IMR-90 (cell line): Measurements from ENCODE around the gene ACTC1. TPM values are rescaled to one million over a fixed set of nuclear protein-coding genes. Genes with fewer than 3 reads are reported as not detected.
A peak's percentile ranks its signal among the peaks of the same experiment; 100 is the strongest.

Experiments
- ATAC-seq: fragments of 200-7000 bp; cut with Tn5 transposase; 2 replicates; pipeline ENCODE4 v1.9.1; 2020; ENCODE audit warnings: low read depth, mild to moderate bottlenecking, moderate library complexity
- BruUV-seq: library from RNA; stranded (reverse); fragments of 400-500 nt; replicated peaks from 2 replicates; lab custom pipeline; 2021; lab: Mats Ljungman, UMichigan
- CTCF ChIA-PET: fragments of 300-600 bp; formaldehyde crosslinking; extraction: SDS; loops from one replicate; lab custom pipeline; 2021; ENCODE audit warnings: antibody characterized with exemption; lab: Yijun Ruan, JAX
- POLR2A ChIA-PET: fragments of 300-600 bp; sonication (Branson Sonifier 250); formaldehyde crosslinking; loops from one replicate; lab custom pipeline; 2022; ENCODE audit warnings: antibody characterized with exemption; ENCODE audit not compliant: unreplicated experiment; lab: Charles Lee
- DNase-seq: peaks from one replicate; pipeline ENCODE4 v3.0.0; 2013
- H2AFZ ChIP-seq: replicated peaks from 2 replicates; pipeline ENCODE3; 2013; ENCODE audit warnings: low read length, mild to moderate bottlenecking; ENCODE audit not compliant: poor library complexity
- H2AK5ac ChIP-seq: 2 replicates; pipeline ENCODE4 v1.6.1; 2013; ENCODE audit warnings: low read depth, low read length, inconsistent platforms
- H2AK9ac ChIP-seq: replicated peaks from 2 replicates; pipeline ENCODE3; 2013; ENCODE audit warnings: mild to moderate bottlenecking, low read depth, low read length, moderate library complexity; ENCODE audit not compliant: poor library complexity
- H2BK120ac ChIP-seq: 2 replicates; pipeline ENCODE4 v1.6.1; 2013; ENCODE audit warnings: low read depth, low read length, inconsistent platforms
- H2BK15ac ChIP-seq: 3 replicates; pipeline ENCODE4 v1.6.1; 2013; ENCODE audit warnings: low read depth, low read length, inconsistent platforms
- H2BK20ac ChIP-seq: 2 replicates; pipeline ENCODE4 v1.6.1; 2013; ENCODE audit warnings: low read depth, mild to moderate bottlenecking, inconsistent platforms, low read length, moderate library complexity
- H2BK5ac ChIP-seq: 2 replicates; pipeline ENCODE4 v1.6.1; 2013; ENCODE audit warnings: mild to moderate bottlenecking, low read depth, low read length, inconsistent platforms; ENCODE audit not compliant: poor library complexity, severe bottlenecking
- H3K14ac ChIP-seq: replicated peaks from 2 replicates; pipeline ENCODE4 v1.6.1; 2013; ENCODE audit warnings: low read depth, low read length, inconsistent platforms
- H3K18ac ChIP-seq: 2 replicates; pipeline ENCODE4 v1.6.1; 2013; ENCODE audit warnings: low read depth, low read length, control low read depth
- H3K23ac ChIP-seq: 2 replicates; pipeline ENCODE4 v1.6.1; 2013; ENCODE audit warnings: low read depth, low read length, inconsistent platforms
- H3K27ac ChIP-seq: 2 replicates; pipeline ENCODE4 v1.5.1; 2013; ENCODE audit warnings: mild to moderate bottlenecking, control low read depth, low read length; ENCODE audit not compliant: insufficient read depth
- H3K27me3 ChIP-seq: 2 replicates; pipeline ENCODE4 v1.6.1; 2013; ENCODE audit warnings: low read length; ENCODE audit not compliant: control insufficient read depth, insufficient read depth
- H3K36me3 ChIP-seq: 2 replicates; pipeline ENCODE4 v1.6.1; 2013; ENCODE audit warnings: low read length, mixed read lengths; ENCODE audit not compliant: control insufficient read depth, insufficient read depth
- H3K4ac ChIP-seq: 2 replicates; pipeline ENCODE4 v1.6.1; 2013; ENCODE audit warnings: low read depth, low read length, inconsistent platforms
- H3K4me1 ChIP-seq: 2 replicates; pipeline ENCODE4 v1.6.1; 2013; ENCODE audit warnings: low read length, mixed read lengths; ENCODE audit not compliant: control insufficient read depth, insufficient read depth
- H3K4me2 ChIP-seq: 2 replicates; pipeline ENCODE4 v1.6.1; 2013; ENCODE audit warnings: low read depth, mild to moderate bottlenecking, control low read depth, low read length, moderate library complexity
- H3K4me3 ChIP-seq: 2 replicates; pipeline ENCODE4 v1.5.1; 2013; ENCODE audit warnings: low read depth, mild to moderate bottlenecking, control low read depth, low read length, moderate library complexity; ENCODE audit not compliant: insufficient read depth
- H3K56ac ChIP-seq: 2 replicates; pipeline ENCODE4 v1.6.1; 2013; ENCODE audit warnings: low read length, inconsistent platforms; ENCODE audit not compliant: insufficient read depth; ENCODE audit errors: extremely low read depth
- H3K79me1 ChIP-seq, 2 experiments: 2 replicates each; pipeline ENCODE4 v1.6.1; 2013; ENCODE audit warnings: low read length in 2 of 2, inconsistent platforms in 1 of 2, low read depth in 1 of 2
- H3K9ac ChIP-seq: 2 replicates; pipeline ENCODE4 v1.6.1; 2013; ENCODE audit warnings: low read depth, low read length, control low read depth
- H3K9me1 ChIP-seq: 2 replicates; pipeline ENCODE4 v1.6.1; 2013; ENCODE audit warnings: low read length, inconsistent platforms; ENCODE audit not compliant: insufficient read depth
- H3K9me3 ChIP-seq: 2 replicates; pipeline ENCODE4 v1.6.1; 2013; ENCODE audit warnings: low read length; ENCODE audit not compliant: control insufficient read depth, insufficient read depth
- H4K20me1 ChIP-seq: 2 replicates; pipeline ENCODE4 v1.6.1; 2013; ENCODE audit warnings: low read length, inconsistent platforms; ENCODE audit not compliant: insufficient read depth
- H4K5ac ChIP-seq: 2 replicates; pipeline ENCODE4 v1.6.1; 2013; ENCODE audit warnings: mild to moderate bottlenecking, low read depth, low read length, control low read depth
- H4K8ac ChIP-seq, 2 experiments: 2 replicates each; pipeline ENCODE4 v1.6.1; 2013; ENCODE audit warnings: low read depth in 2 of 2, low read length in 2 of 2, control low read depth in 1 of 2, inconsistent platforms in 1 of 2
- H4K91ac ChIP-seq: 2 replicates; pipeline ENCODE4 v1.6.1; 2013; ENCODE audit warnings: low read depth, low read length, inconsistent platforms; ENCODE audit not compliant: insufficient read depth
- MAZ ChIP-seq: IDR thresholded peaks from 2 replicates; pipeline ENCODE4 v1.6.1; 2012; ENCODE audit warnings: low read depth, mild to moderate bottlenecking, low read length, improper control_type of control experiment, moderate library complexity, borderline replicate concordance
- MXI1 ChIP-seq: IDR thresholded peaks from 2 replicates; pipeline ENCODE4 v1.6.1; 2012; ENCODE audit warnings: low read depth, mild to moderate bottlenecking, low read length, moderate library complexity, borderline replicate concordance
- NFE2L2 ChIP-seq: fragments of 150-350 bp; IDR thresholded peaks from 2 replicates; pipeline ENCODE4 v1.6.1; 2016; ENCODE audit warnings: low read depth, mild to moderate bottlenecking, low read length
- POLR2A ChIP-seq: IDR thresholded peaks from 2 replicates; pipeline ENCODE4 v1.6.1; 2012; ENCODE audit warnings: mild to moderate bottlenecking, low read depth, low read length
- RCOR1 ChIP-seq: IDR thresholded peaks from 2 replicates; pipeline ENCODE4 v1.6.1; 2012; ENCODE audit warnings: mild to moderate bottlenecking, low read length, improper control_type of control experiment; ENCODE audit not compliant: insufficient replicate concordance
- SMC3 ChIP-seq: fragments of 150-350 bp; IDR thresholded peaks from 2 replicates; pipeline ENCODE4 v1.6.1; 2016; ENCODE audit warnings: low read depth, mild to moderate bottlenecking, antibody characterized with exemption, low read length, moderate library complexity
- WGBS, 2 experiments: methylation state at CpG; one replicate each; pipeline versions ENCODE4 v1.1.5 to v1.1.7; 2013; ENCODE audit warnings: missing lambda C conversion rate in 2 of 2; ENCODE audit not compliant: insufficient read length in 1 of 2; ENCODE audit errors: extremely low coverage in 2 of 2; 5-methylcytosine and 5-hydroxymethylcytosine counted together
- dilution Hi-C: fragments of 300-500 bp; cut with HindIII; formaldehyde crosslinking; loops from one replicate; pipeline ENCODE4 v1.14.3; 2018; ENCODE audit warnings: low sequenced_read_pairs; ENCODE audit not compliant: unreplicated experiment
- in situ Hi-C: fragments of 300-500 bp; cut with MboI; formaldehyde crosslinking; loops from 3 replicates; pipeline ENCODE4 v1.14.3; 2019; ENCODE audit warnings: low sequenced_read_pairs, inconsistent platforms, mixed read lengths
- intact Hi-C: fragments of 100-400 bp; cut with micrococcal nuclease; formaldehyde crosslinking; loops from 2 replicates; pipeline ENCODE4 v1.10.0; 2022
- polyA plus RNA-seq, 3 experiments: library from polyadenylated mRNA; depleted of rRNA; stranded (reverse); fragments of >200 nt; gene quantifications; 2 replicates each; pipeline ENCODE4 v1.2.3, GENCODE V29; 2012; ENCODE audit warnings: low replicate concordance in 1 of 3
- total RNA-seq: library from RNA; depleted of rRNA; stranded (reverse); fragments of >200 nt; gene quantifications from 2 replicates; pipeline ENCODE4 v1.2.3, GENCODE V29; 2012

ACTC1 gene
- total and polyA plus RNA-seq, 2 of the 4 experiments (the other 2 are of a cell fraction) = 1.1 to 2.8 TPM

GRCh38 chr15:34753236-34753894, 42.0 kb downstream of the ACTC1 start:
- 0 out of 2 replicates have a peak, but pooled peaks cover 3% of the 10 kb centered on the region for H3K9me1 ChIP-seq
- H2AK5ac ChIP-seq = no peak overlapping the region
- H2AFZ ChIP-seq = peak overlapping the region; percentile 47
- POLR2A ChIA-PET = no interaction called here
- H2BK20ac ChIP-seq = no peak overlapping the region
- no peak overlapping the region for H2BK120ac ChIP-seq
- H4K20me1 ChIP-seq = no peaks in the 10 kb centered on the region
- no peak overlapping the region for H3K23ac ChIP-seq
- peak overlapping the region; percentile 88 for H3K4me2 ChIP-seq
- H3K14ac ChIP-seq = no peak overlapping the region
- dilution Hi-C loops (no loop called here), intact Hi-C loops (no loop called here), in situ Hi-C loops (no loop called here)
- H4K91ac ChIP-seq = no peak overlapping the region
- no peaks in the 10 kb centered on the region for H3K79me1 ChIP-seq
- no peak overlapping the region for H3K9ac ChIP-seq
- H3K27ac ChIP-seq = no peak overlapping the region
- WGBS, 2 experiments = no CpG with 5 or more reads among the region's 11 CpGs
- no peaks in the 10 kb centered on the region for H3K36me3 ChIP-seq
- BruUV-seq = no TSS peak
- peak; percentile 30 for TF ChIP-seq RCOR1
- TF ChIP-seq SMC3 = no peak; the same call in 1 of the 2 replicates
- no peak for TF ChIP-seq MXI1
- no peak for TF ChIP-seq NFE2L2
- no peak for TF ChIP-seq POLR2A
- TF ChIP-seq MAZ = 0 out of 2 replicates have a peak, but pooled peaks have one; percentile 32
- no peak overlapping the region for H2BK15ac ChIP-seq
- no peak overlapping the region for H4K8ac ChIP-seq
- H3K56ac ChIP-seq = no peak overlapping the region
- no peak overlapping the region for H4K5ac ChIP-seq
- H2BK5ac ChIP-seq = no peak overlapping the region
- peaks cover 39% of the 10 kb centered on the region for H3K27me3 ChIP-seq
- no peak overlapping the region for H3K18ac ChIP-seq
- CTCF ChIA-PET = no interaction called here
- no peak overlapping the region for H3K4me3 ChIP-seq
- H3K4ac ChIP-seq = no peak overlapping the region
- ATAC-seq = peak; percentile 98
- no peak overlapping the region for H2AK9ac ChIP-seq
- peaks cover 3% of the 10 kb centered on the region; the same call in 1 of the 2 replicates for H3K9me3 ChIP-seq
- DNase-seq = peak; percentile 71
- peaks cover 2% of the 10 kb centered on the region; the same call in 1 of the 2 replicates for H3K4me1 ChIP-seq
